Measurements from ENCODE around the gene RAD51B. TPM values are rescaled to one million over a fixed set of nuclear protein-coding genes. Genes with fewer than 3 reads are reported as not detected.

The RAD51B gene
- total RNA-seq, 1 experiment from 2014 or later = 20.0 TPM

- Histone ChIP-seq H3K4me3 (replicated peaks in 1 of 2; ENCODE audit: low read depth in 1 of 2, low read length in 2 of 2) (no peak overlapping the region), H3K27ac (ENCODE audit: low read depth, low read length) (no peak overlapping the region), H3K79me2 (ENCODE audit: insufficient read depth, low read length) (no peaks in the 10 kb centered on the region), H3K27me3 (ENCODE audit: insufficient read depth, low read length) (no peaks in the 10 kb centered on the region), H3K4me1 (ENCODE audit: control insufficient read depth in 1 of 2, insufficient read depth in 2 of 2, low read length in 2 of 2) (peaks cover 10 to 25% of the 10 kb centered on the region in 2 experiments; a peak in 3 of 4 replicates), H3K9me3 (ENCODE audit: control insufficient read depth in 1 of 2, insufficient read depth in 1 of 2, low read depth in 1 of 2, low read length in 2 of 2) (no peaks in the 10 kb centered on the region), H3K36me3 (ENCODE audit: control insufficient read depth in 1 of 2, insufficient read depth in 2 of 2, low read length in 2 of 2) (no peaks in the 10 kb centered on the region), H3K4me2 (ENCODE audit: low read length) (no peak overlapping the region), H3K9ac (ENCODE audit: low read length) (no peak overlapping the region), H4K20me1 (ENCODE audit: insufficient read depth) (no peaks in the 10 kb centered on the region), H3K9me2 (ENCODE audit: insufficient read depth) (0 out of 2 replicates have a peak, but pooled peaks cover 3% of the 10 kb centered on the region), H2AFZ (ENCODE audit: low read depth, low read length, poor library complexity, severe bottlenecking) (no peak overlapping the region)
- no peak for TF ChIP-seq EGR1 (IDR thresholded peaks at IDR 0.05; ENCODE audit: low read depth)
- TF ChIP-seq JUND (IDR thresholded peaks at IDR 0.05) = no peak
- no peak for TF ChIP-seq CTCF (IDR thresholded peaks at IDR 0.05 in 2 of 3, conservative IDR thresholded peaks at IDR 0.05 in 1 of 3; ENCODE audit: borderline replicate concordance in 1 of 3, insufficient read depth in 1 of 3, low read depth in 2 of 3, low read length in 2 of 3)
- TF ChIP-seq TCF7L2 (IDR thresholded peaks at IDR 0.05; ENCODE audit: borderline replicate concordance, extremely low read depth, insufficient read depth, insufficient read length) = no peak
- TF ChIP-seq ELF1 (IDR thresholded peaks at IDR 0.05; ENCODE audit: borderline replicate concordance, low read depth) = no peak
- no peak for TF ChIP-seq POLR2AphosphoS5 (IDR thresholded peaks at IDR 0.05; ENCODE audit: low read depth, low read length)
- TF ChIP-seq ZNF274 (IDR thresholded peaks at IDR 0.05; ENCODE audit: low read depth, low read length) = no peak
- no peak for TF ChIP-seq SP1 (IDR thresholded peaks at IDR 0.05; ENCODE audit: low read depth)
- TF ChIP-seq SIN3A (IDR thresholded peaks at IDR 0.05; ENCODE audit: low read depth) = no peak
- TF ChIP-seq YY1 (IDR thresholded peaks at IDR 0.05; ENCODE audit: extremely low read depth, insufficient replicate concordance, low read depth, low read length) = no peak
- TF ChIP-seq ZFX (IDR thresholded peaks at IDR 0.05) = no peak
- no peak for TF ChIP-seq RAD21 (IDR thresholded peaks at IDR 0.05; ENCODE audit: low read depth)
- no peak for TF ChIP-seq ZBTB33 (IDR thresholded peaks at IDR 0.05; ENCODE audit: extremely low read depth, insufficient replicate concordance, low read length)
- no peak for TF ChIP-seq ATF3 (IDR thresholded peaks at IDR 0.05)
- TF ChIP-seq MAX (IDR thresholded peaks at IDR 0.05) = no peak
- no peak for TF ChIP-seq SRF (IDR thresholded peaks at IDR 0.05; ENCODE audit: low read depth)
- TF ChIP-seq EZH2phosphoT487 (IDR thresholded peaks at IDR 0.05; ENCODE audit: borderline replicate concordance) = no peak
- ATAC-seq = no peak
- ChIA-PET POLR2A (interaction anchor here (1.9 kb wide), 1 partner anchor 8 kb away, joined by 6 read pairs; no protein-coding TSS in a partner anchor), RAD21 (ENCODE audit: low non-redundant PET in 1 of 2, low total read pairs in 2 of 2, uncharacterized antibody in 2 of 2, unreplicated experiment in 2 of 2) (no interaction called here), CTCF (no interaction called here)
- DNase-seq (ENCODE audit: low read depth, low spot score) = no peak
- intact Hi-C loops (cut with micrococcal nuclease) = no loop called here
- no TSS peak for BruUV-seq (replicated peaks)
These were observed 811.2 kb downstream of the RAD51B start for GRCh38 chr14:68630611-68631393.

Measured in HCT116 (cell line).